Trophoblast cell (in vitro differentiated cells and primary cell): Measurements from ENCODE around the gene CRYBG2.

ENCODE experiments used
- DNase-seq, 2 donors: peaks; one replicate each; pipeline ENCODE4 v3.0.0-alpha.2; 2016
- H2AFZ ChIP-seq: 2 replicates; pipeline ENCODE4 v1.6.1; 2013; ENCODE audit warnings: low read length, moderate library complexity, mild to moderate bottlenecking; ENCODE audit not compliant: insufficient read depth, poor library complexity
- H2AK5ac ChIP-seq: 2 replicates; pipeline ENCODE4 v1.6.1; 2013; ENCODE audit warnings: mild to moderate bottlenecking, low read length
- H2BK120ac ChIP-seq: 2 replicates; pipeline ENCODE4 v1.6.1; 2013; ENCODE audit warnings: low read length, mild to moderate bottlenecking, moderate library complexity; ENCODE audit not compliant: insufficient read depth, poor library complexity
- H2BK12ac ChIP-seq: 2 replicates; pipeline ENCODE4 v1.6.1; 2013; ENCODE audit warnings: mild to moderate bottlenecking, low read length, moderate library complexity
- H2BK5ac ChIP-seq: 2 replicates; pipeline ENCODE4 v1.6.1; 2013; ENCODE audit warnings: low read length, low read depth, moderate library complexity, mild to moderate bottlenecking; ENCODE audit not compliant: poor library complexity
- H3K14ac ChIP-seq: 2 replicates; pipeline ENCODE4 v1.6.1; 2013; ENCODE audit warnings: mild to moderate bottlenecking, low read length
- H3K18ac ChIP-seq: 2 replicates; pipeline ENCODE4 v1.6.1; 2013; ENCODE audit warnings: mild to moderate bottlenecking, low read length
- H3K23ac ChIP-seq: 2 replicates; pipeline ENCODE4 v1.6.1; 2013; ENCODE audit warnings: low read length
- H3K27ac ChIP-seq: 2 replicates; pipeline ENCODE4 v1.5.1; 2013; ENCODE audit warnings: low read depth, mild to moderate bottlenecking, inconsistent platforms, low read length, moderate library complexity
- H3K27me3 ChIP-seq: 2 replicates; pipeline ENCODE4 v1.6.1; 2013; ENCODE audit warnings: inconsistent platforms, mild to moderate bottlenecking, low read length, moderate library complexity; ENCODE audit not compliant: insufficient read depth
- H3K36me3 ChIP-seq, 2 experiments: 1 replicate in 1 of 2; 2 replicates in 1 of 2; pipeline ENCODE4 v1.6.1; 2013; ENCODE audit warnings: low read length in 2 of 2, mild to moderate bottlenecking in 2 of 2, moderate library complexity in 1 of 2; ENCODE audit not compliant: insufficient read depth in 2 of 2, control insufficient read depth in 1 of 2
- H3K4ac ChIP-seq: 2 replicates; pipeline ENCODE4 v1.6.1; 2013; ENCODE audit warnings: low read depth, mild to moderate bottlenecking, low read length, moderate library complexity
- H3K4me1 ChIP-seq, 2 experiments: 1 replicate in 1 of 2; 2 replicates in 1 of 2; pipeline ENCODE4 v1.6.1; 2013; ENCODE audit warnings: low read length in 2 of 2, mild to moderate bottlenecking in 2 of 2, moderate library complexity in 1 of 2; ENCODE audit not compliant: insufficient read depth in 2 of 2, control insufficient read depth in 1 of 2
- H3K4me2 ChIP-seq: 2 replicates; pipeline ENCODE4 v1.6.1; 2013; ENCODE audit warnings: inconsistent platforms, mild to moderate bottlenecking, low read length, moderate library complexity
- H3K4me3 ChIP-seq: 2 replicates; pipeline ENCODE4 v1.5.1; 2013; ENCODE audit warnings: mild to moderate bottlenecking, low read depth, low read length, inconsistent platforms
- H3K79me1 ChIP-seq: one replicate; pipeline ENCODE4 v1.6.1; 2013; ENCODE audit warnings: low read length
- H3K79me2 ChIP-seq: 2 replicates; pipeline ENCODE4 v1.6.1; 2013; ENCODE audit warnings: low read length, mild to moderate bottlenecking; ENCODE audit not compliant: control insufficient read depth, insufficient read depth, poor library complexity
- H3K9ac ChIP-seq: 2 replicates; pipeline ENCODE4 v1.6.1; 2013; ENCODE audit warnings: mild to moderate bottlenecking, low read length
- H3K9me3 ChIP-seq: 2 replicates; pipeline ENCODE4 v1.6.1; 2013; ENCODE audit warnings: low read depth, mild to moderate bottlenecking, control low read depth, inconsistent platforms, low read length; ENCODE audit not compliant: insufficient read depth
- H4K12ac ChIP-seq: 2 replicates; pipeline ENCODE4 v1.6.1; 2013; ENCODE audit warnings: low read depth, mild to moderate bottlenecking, low read length, moderate library complexity
- H4K8ac ChIP-seq: 2 replicates; pipeline ENCODE4 v1.6.1; 2013; ENCODE audit warnings: low read depth, mild to moderate bottlenecking, low read length, moderate library complexity
- H4K91ac ChIP-seq: one replicate; pipeline ENCODE4 v1.6.1; 2013; ENCODE audit warnings: low read depth, mild to moderate bottlenecking, low read length, moderate library complexity
- WGBS: extraction: QIAGEN DNeasy Blood & Tissue Kit; methylation state at CpG from one replicate; pipeline ENCODE4 v1.1.7; 2013; ENCODE audit warnings: missing lambda C conversion rate; ENCODE audit not compliant: insufficient read length, insufficient coverage; ENCODE audit errors: extremely low coverage; 5-methylcytosine and 5-hydroxymethylcytosine counted together

CRYBG2 gene

DNA sequence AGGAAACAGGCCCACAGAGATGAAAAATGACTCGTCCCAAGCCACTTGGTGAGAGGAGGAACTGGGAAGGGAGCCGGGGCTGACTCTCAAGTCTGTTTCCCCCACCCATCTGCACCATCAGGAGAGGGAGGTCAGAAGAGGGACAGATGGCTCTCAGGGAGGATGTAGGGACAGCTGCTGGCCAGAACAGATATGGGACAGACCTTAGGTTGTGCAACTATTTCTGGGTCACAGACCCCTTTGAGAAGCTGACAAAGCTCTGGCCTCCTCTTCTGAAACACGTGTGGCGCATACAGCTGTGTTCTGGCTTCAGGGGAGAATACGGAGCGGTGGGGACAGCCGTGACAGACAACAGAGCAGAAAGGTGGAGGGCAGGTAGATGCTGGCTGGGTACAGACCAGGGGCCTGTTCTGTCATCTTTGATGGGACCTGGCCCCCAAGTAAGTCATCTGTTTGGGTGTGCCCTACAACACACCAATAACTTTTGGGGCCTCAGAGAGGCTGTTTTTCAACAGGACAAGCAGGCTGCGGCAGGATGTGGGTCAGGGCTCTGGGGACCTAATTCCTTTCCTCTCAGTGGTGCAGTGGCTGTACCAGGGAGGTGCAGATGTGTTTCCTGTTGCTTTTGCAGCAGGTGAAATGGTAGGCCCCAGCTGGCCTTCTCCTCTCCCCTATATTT is 66.8 kb downstream of the CRYBG2 start:
- H3K79me2 ChIP-seq: no peaks in the 10 kb centered on the region
- no peak overlapping the region for H4K12ac ChIP-seq
- no peak for DNase-seq
- no peaks in the 10 kb centered on the region for H3K27me3 ChIP-seq
- H3K4me2 ChIP-seq: no peak overlapping the region
- H4K8ac ChIP-seq: no peak overlapping the region
- no peak overlapping the region for H3K4me3 ChIP-seq
- no CpG with 5 or more reads among the region's 8 CpGs for WGBS
- no peak overlapping the region for H3K9ac ChIP-seq
- peaks cover 4 to 15% of the 10 kb centered on the region in 2 experiments for H3K4me1 ChIP-seq
- H2BK5ac ChIP-seq: no peak overlapping the region
- H2AK5ac ChIP-seq: no peak overlapping the region
- H3K27ac ChIP-seq: no peak overlapping the region
- no peak overlapping the region for H3K18ac ChIP-seq
- no peak overlapping the region for H4K91ac ChIP-seq
- H3K79me1 ChIP-seq: no peaks in the 10 kb centered on the region
- no peak overlapping the region for H2BK12ac ChIP-seq
- no peak overlapping the region for H2BK120ac ChIP-seq
- peaks cover 2% of the 10 kb centered on the region for H3K9me3 ChIP-seq
- no peak overlapping the region for H2AFZ ChIP-seq
- no peak overlapping the region for H3K4ac ChIP-seq
- H3K36me3 ChIP-seq: peaks cover 6 to 15% of the 10 kb centered on the region in 2 experiments
- no peak overlapping the region for H3K23ac ChIP-seq
- no peak overlapping the region for H3K14ac ChIP-seq

DNA sequence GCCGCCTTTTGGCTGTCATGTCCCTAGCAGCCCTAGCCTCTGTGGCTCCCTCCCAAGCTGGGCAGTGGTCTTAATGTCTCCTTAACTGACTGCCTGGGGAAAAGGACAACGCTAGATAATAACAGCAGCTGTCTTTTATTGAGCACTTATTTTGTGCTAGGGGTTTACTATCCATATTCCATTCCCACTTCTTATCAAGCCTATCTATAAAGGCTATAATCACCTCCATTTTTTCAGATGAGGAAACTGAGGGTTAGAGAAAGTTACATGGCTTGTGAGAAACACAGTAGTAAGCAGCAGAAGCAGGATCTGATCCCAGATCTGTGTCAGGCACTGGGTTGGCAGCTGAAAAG is 67.9 kb downstream of the CRYBG2 start:
- DNase-seq: no peak
- Histone ChIP-seq H3K18ac (no peak overlapping the region), H3K14ac (no peak overlapping the region), H3K36me3 (peaks cover 14 to 22% of the 10 kb centered on the region in 2 experiments), H3K4me2 (no peak overlapping the region), H3K79me2 (no peaks in the 10 kb centered on the region), H3K4ac (no peak overlapping the region), H4K12ac (no peak overlapping the region), H3K27me3 (no peaks in the 10 kb centered on the region), H2AFZ (no peak overlapping the region), H3K9me3 (peaks cover 4% of the 10 kb centered on the region), H2AK5ac (no peak overlapping the region), H3K27ac (no peak overlapping the region), H4K8ac (no peak overlapping the region), H3K9ac (no peak overlapping the region), H3K4me1 (peaks cover 12 to 24% of the 10 kb centered on the region in 2 experiments), H3K79me1 (no peaks in the 10 kb centered on the region), H2BK5ac (no peak overlapping the region), H3K4me3 (no peak overlapping the region), H2BK12ac (no peak overlapping the region), H2BK120ac (no peak overlapping the region), H4K91ac (no peak overlapping the region), H3K23ac (no peak overlapping the region)
- no CpG with 5 or more reads among the region's 2 CpGs for WGBS

DNA sequence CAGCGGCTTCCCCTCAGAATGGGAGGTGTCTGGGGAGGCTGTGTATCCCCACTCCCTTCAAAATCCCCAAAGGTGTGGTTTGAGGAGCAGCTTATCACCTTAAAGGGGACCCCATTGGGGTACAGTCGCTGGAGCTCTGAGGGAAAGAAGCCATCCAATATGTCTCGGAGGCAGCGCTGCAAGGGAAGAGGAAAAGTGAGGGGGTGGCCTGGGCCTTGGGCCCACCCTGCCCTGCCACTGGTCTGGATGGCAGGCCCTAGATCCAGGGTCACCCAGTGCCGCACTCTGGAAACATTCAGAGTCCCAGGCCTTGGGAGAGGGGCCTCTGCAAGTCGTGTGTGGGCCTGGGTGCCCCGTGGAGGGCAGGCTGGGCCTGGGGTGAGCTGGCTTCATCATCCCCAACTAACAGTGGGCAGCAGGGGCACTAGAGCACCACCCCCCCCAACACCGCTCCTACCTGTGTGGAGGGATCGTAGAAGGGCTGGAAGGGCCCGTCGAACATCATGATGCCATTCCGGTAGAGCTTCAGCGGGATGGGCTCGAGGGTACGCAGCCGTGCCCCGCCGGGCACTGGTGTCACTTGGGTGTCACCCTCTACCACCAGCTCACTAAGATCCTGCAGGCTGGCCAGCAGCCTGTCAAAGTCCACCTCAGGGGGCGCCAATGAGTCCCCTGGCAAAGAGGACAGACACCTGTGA is 68.4 kb downstream of the CRYBG2 start:
- Histone ChIP-seq H3K9me3 (peaks cover 4% of the 10 kb centered on the region), H3K27ac (no peak overlapping the region), H3K27me3 (no peaks in the 10 kb centered on the region), H2AFZ (no peak overlapping the region), H3K79me1 (no peaks in the 10 kb centered on the region), H3K4ac (no peak overlapping the region), H3K9ac (no peak overlapping the region), H4K12ac (no peak overlapping the region), H3K14ac (no peak overlapping the region), H3K36me3 (peaks cover 16 to 24% of the 10 kb centered on the region in 2 experiments), H2AK5ac (no peak overlapping the region), H2BK12ac (no peak overlapping the region), H2BK120ac (no peak overlapping the region), H2BK5ac (no peak overlapping the region), H3K23ac (no peak overlapping the region), H3K4me3 (no peak overlapping the region), H4K8ac (no peak overlapping the region), H3K79me2 (no peaks in the 10 kb centered on the region), H3K18ac (no peak overlapping the region), H4K91ac (no peak overlapping the region), H3K4me2 (no peak overlapping the region), H3K4me1 (peaks cover 11 to 24% of the 10 kb centered on the region in 2 experiments)
- no CpG with 5 or more reads among the region's 19 CpGs for WGBS
- peak in 1 of 2 donors; percentile 80 for DNase-seq

DNA sequence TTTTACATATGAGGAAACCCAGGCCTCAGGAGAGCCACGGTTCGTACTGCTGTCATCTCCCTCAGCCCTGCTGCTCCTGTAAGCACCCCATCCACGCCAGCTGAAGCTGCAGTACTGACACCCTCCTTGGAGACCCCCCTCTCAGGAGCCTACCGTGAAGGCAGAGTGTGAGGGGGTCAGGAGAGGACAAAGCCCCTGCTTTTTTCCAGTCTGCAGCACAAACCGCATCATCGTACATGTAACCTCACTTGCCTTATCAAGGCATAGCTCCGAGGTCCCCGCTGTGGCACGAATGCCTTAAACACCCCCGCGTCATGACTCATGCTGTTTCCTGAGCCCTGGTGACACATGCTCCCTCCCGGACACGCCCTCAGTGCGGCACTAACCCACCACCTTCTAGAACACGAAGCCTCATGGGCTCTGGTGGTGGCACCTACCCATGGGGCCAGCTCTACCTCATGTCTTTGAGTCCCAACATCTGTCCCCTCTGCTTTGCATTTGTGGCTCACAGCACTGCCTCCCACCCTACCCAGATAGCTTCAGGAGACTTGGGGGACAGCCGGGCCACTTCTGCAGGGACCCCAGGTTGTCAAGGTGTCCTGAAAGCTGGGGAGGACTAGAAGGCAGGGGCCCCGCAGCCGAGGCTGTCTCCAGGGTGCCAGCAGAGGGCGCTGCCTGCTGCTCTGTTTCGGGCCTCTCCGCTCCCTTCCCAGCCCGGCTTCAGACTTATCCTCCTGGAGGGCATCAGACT is 69.2 kb downstream of the CRYBG2 start:
- Histone ChIP-seq H2AK5ac (no peak overlapping the region), H3K4ac (no peak overlapping the region), H4K91ac (no peak overlapping the region), H3K79me1 (peaks cover 5% of the 10 kb centered on the region), H3K9me3 (peaks cover 4% of the 10 kb centered on the region), H3K18ac (no peak overlapping the region), H3K9ac (no peak overlapping the region), H3K23ac (no peak overlapping the region), H3K27me3 (no peaks in the 10 kb centered on the region), H3K36me3 (peaks cover 16 to 24% of the 10 kb centered on the region in 2 experiments), H2BK5ac (no peak overlapping the region), H3K27ac (no peak overlapping the region), H3K79me2 (peaks cover 4% of the 10 kb centered on the region), H2BK12ac (no peak overlapping the region), H4K12ac (peak overlapping the region; percentile 23), H3K4me3 (no peak overlapping the region), H3K4me1 (peaks cover 11 to 25% of the 10 kb centered on the region in 2 experiments), H4K8ac (no peak overlapping the region), H3K4me2 (no peak overlapping the region), H3K14ac (no peak overlapping the region), H2BK120ac (no peak overlapping the region), H2AFZ (no peak overlapping the region)
- peak; percentile 86 to 88 for DNase-seq
- no CpG with 5 or more reads among the region's 22 CpGs for WGBS
